Parathyroid adenoma (tissue), 2 donors: ENCODE results near the gene SLC2A13.

ENCODE experiments used
- H2AFZ ChIP-seq: fragments of 300-600 bp; sonication (generic); one replicate; pipeline ENCODE4 v1.7.0; 2017; ENCODE audit warnings: antibody characterized with exemption, mild to moderate bottlenecking
- H3K27ac ChIP-seq: fragments of 300-600 bp; sonication (generic); one replicate; pipeline ENCODE4 v1.7.0; 2017
- H3K27me3 ChIP-seq: fragments of 300-600 bp; sonication (generic); one replicate; pipeline ENCODE4 v1.7.0; 2017; ENCODE audit warnings: low read length; ENCODE audit not compliant: control insufficient read depth, insufficient read depth
- H3K36me3 ChIP-seq: fragments of 300-600 bp; sonication (generic); one replicate; pipeline ENCODE4 v1.7.0; 2017; ENCODE audit warnings: low read length; ENCODE audit not compliant: control insufficient read depth, insufficient read depth
- H3K4me1 ChIP-seq: fragments of 300-600 bp; sonication (generic); one replicate; pipeline ENCODE4 v1.7.0; 2017; ENCODE audit warnings: control low read depth
- H3K4me2 ChIP-seq: fragments of 300-600 bp; sonication (generic); one replicate; pipeline ENCODE4 v1.7.0; 2017; ENCODE audit warnings: low read length
- H3K4me3 ChIP-seq: fragments of 300-600 bp; sonication (generic); one replicate; pipeline ENCODE4 v1.7.0; 2017; ENCODE audit warnings: low read depth, low read length
- H3K79me2 ChIP-seq: fragments of 300-600 bp; sonication (generic); one replicate; pipeline ENCODE4 v1.7.0; 2017; ENCODE audit warnings: control low read depth
- H3K9ac ChIP-seq: fragments of 300-600 bp; sonication (generic); one replicate; pipeline ENCODE4 v1.7.0; 2017; ENCODE audit warnings: mild to moderate bottlenecking
- H3K9me3 ChIP-seq: fragments of 300-600 bp; sonication (generic); one replicate; pipeline ENCODE4 v1.7.0; 2017; ENCODE audit warnings: low read length; ENCODE audit not compliant: control insufficient read depth
- TF ChIP-seq, protein P1 (sequence below): fragments of 300-600 bp; sonication (generic); IDR thresholded peaks from one replicate; pipeline ENCODE4 v1.7.0; 2017; ENCODE audit warnings: antibody characterized with exemption, mild to moderate bottlenecking
- donor health status: primary hyperparathyroidism.

Gene SLC2A13

DNA sequence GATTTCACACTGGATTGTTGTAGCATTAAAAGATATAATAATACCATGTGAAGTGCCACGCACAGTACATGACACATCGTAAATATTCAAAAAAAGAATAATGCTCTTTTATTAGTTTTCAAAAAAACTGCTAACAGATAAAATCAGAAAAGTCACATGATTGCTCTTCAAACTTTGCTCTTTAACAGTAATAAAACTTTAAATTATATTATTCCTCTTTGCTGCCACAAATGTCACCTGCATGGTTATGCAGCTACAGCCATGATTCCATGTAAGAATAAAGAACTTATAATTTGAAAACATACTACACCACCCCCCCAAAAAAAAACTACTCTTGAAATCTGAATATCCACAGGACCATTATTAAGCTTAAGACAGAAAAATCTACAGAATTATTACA, 90.0 kb downstream of the SLC2A13 start:
- no peaks in the 10 kb centered on the region for H3K27me3 ChIP-seq
- H3K36me3 ChIP-seq = no peaks in the 10 kb centered on the region
- no peak overlapping the region for H3K4me2 ChIP-seq
- H3K4me1 ChIP-seq = peaks cover 8% of the 10 kb centered on the region
- H3K9me3 ChIP-seq = no peaks in the 10 kb centered on the region
- no peak overlapping the region for H3K27ac ChIP-seq
- H3K4me3 ChIP-seq = no peak overlapping the region
- no peak overlapping the region for H3K9ac ChIP-seq
- H2AFZ ChIP-seq = no peak overlapping the region
- TF ChIP-seq, protein P1, sequence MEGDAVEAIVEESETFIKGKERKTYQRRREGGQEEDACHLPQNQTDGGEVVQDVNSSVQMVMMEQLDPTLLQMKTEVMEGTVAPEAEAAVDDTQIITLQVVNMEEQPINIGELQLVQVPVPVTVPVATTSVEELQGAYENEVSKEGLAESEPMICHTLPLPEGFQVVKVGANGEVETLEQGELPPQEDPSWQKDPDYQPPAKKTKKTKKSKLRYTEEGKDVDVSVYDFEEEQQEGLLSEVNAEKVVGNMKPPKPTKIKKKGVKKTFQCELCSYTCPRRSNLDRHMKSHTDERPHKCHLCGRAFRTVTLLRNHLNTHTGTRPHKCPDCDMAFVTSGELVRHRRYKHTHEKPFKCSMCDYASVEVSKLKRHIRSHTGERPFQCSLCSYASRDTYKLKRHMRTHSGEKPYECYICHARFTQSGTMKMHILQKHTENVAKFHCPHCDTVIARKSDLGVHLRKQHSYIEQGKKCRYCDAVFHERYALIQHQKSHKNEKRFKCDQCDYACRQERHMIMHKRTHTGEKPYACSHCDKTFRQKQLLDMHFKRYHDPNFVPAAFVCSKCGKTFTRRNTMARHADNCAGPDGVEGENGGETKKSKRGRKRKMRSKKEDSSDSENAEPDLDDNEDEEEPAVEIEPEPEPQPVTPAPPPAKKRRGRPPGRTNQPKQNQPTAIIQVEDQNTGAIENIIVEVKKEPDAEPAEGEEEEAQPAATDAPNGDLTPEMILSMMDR = no peak
- H3K79me2 ChIP-seq = peaks cover 5% of the 10 kb centered on the region

DNA sequence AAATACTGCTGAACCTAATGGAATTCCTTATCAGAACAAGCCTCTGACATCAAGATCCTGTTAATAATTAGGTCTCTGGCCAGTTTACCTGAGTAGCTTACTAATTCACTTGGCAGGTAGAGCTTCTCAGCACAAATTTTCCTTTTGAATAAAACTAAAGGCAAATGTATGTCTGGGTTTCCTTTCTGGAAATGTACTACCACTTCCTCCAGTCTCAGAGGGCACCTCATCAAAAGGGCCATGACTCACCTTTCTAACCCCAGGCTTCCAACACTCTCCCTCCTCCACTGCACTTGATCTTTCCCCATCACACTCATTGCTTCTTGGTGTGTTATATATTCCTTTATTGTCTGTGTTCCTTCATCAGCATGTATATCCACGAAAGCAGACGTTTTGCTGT, 90.5 kb downstream of the SLC2A13 start:
- H3K9ac ChIP-seq = no peak overlapping the region
- peaks cover 8% of the 10 kb centered on the region for H3K4me1 ChIP-seq
- TF ChIP-seq, protein P1 = no peak
- peaks cover 8% of the 10 kb centered on the region for H3K79me2 ChIP-seq
- no peak overlapping the region for H3K4me3 ChIP-seq
- H3K4me2 ChIP-seq = no peak overlapping the region
- no peaks in the 10 kb centered on the region for H3K9me3 ChIP-seq
- no peaks in the 10 kb centered on the region for H3K27me3 ChIP-seq
- H2AFZ ChIP-seq = no peak overlapping the region
- H3K36me3 ChIP-seq = no peaks in the 10 kb centered on the region
- H3K27ac ChIP-seq = no peak overlapping the region

DNA sequence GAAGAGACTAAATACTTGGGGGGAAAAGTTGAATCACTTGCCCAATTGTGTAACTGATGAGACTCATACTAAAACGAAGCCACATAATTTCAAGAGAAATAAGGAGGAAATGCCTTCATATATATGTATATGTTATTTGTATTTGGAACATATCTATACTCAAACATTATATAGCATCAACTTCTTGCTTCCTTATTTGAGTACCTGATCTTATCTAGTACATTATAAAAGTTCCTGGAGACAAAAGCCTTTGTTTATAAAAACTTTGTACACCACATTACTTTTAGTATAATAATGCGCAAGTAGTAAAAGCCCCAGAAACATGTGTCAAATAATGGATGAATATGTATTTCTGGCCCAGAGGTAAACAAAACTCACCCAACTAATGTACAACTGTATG, 92.0 kb downstream of the SLC2A13 start:
- H3K9me3 ChIP-seq = no peaks in the 10 kb centered on the region
- H3K9ac ChIP-seq = no peak overlapping the region
- TF ChIP-seq, protein P1 = no peak
- H3K27me3 ChIP-seq = no peaks in the 10 kb centered on the region
- no peak overlapping the region for H3K4me3 ChIP-seq
- peaks cover 8% of the 10 kb centered on the region for H3K4me1 ChIP-seq
- no peak overlapping the region for H3K27ac ChIP-seq
- H3K79me2 ChIP-seq = peaks cover 10% of the 10 kb centered on the region
- H3K4me2 ChIP-seq = no peak overlapping the region
- H3K36me3 ChIP-seq = no peaks in the 10 kb centered on the region
- H2AFZ ChIP-seq = no peak overlapping the region

DNA sequence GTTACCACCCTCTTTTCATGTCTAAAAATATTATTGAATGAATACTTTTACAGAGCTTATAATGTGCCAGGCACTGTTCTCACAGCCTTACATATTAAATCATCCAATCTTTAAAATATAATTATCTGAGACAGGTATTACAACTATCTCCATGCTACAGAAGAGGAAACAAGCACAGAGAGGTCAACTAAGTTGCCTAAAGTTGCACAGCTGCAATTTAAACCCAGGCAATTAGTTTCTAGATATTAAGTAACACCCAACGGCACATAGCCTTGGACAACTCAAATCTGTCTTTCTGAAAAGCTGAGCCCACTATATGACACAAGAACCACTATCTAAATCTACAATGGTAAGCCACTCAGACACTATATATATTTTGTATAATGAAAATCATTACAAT, 92.6 kb downstream of the SLC2A13 start:
- TF ChIP-seq, protein P1 = no peak
- Histone ChIP-seq H3K79me2 (peaks cover 10% of the 10 kb centered on the region), H3K27me3 (no peaks in the 10 kb centered on the region), H3K4me1 (peaks cover 8% of the 10 kb centered on the region), H3K9ac (no peak overlapping the region), H2AFZ (no peak overlapping the region), H3K4me3 (no peak overlapping the region), H3K27ac (no peak overlapping the region), H3K4me2 (no peak overlapping the region), H3K36me3 (no peaks in the 10 kb centered on the region), H3K9me3 (no peaks in the 10 kb centered on the region)

DNA sequence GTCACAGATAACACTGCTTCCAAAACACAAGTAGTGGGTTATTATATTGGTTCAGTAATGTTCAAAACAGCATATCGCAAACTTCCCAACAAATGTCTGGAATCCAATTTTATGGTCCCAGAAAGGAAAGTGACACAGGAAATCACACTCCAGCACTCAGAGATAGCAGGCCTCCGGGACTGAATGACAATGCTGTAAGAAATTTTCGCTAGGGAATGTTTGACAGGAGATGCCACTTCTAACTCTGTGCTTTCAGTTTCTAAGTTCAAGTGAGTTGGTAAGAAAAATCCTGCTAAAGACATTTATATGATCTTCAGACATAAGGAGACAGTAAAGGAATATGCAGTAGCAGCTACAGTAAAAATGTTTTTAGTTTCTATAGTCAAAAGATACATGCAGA, 93.2 kb downstream of the SLC2A13 start:
- H3K4me1 ChIP-seq = peaks cover 8% of the 10 kb centered on the region
- H3K27me3 ChIP-seq = no peaks in the 10 kb centered on the region
- no peaks in the 10 kb centered on the region for H3K36me3 ChIP-seq
- H3K9me3 ChIP-seq = no peaks in the 10 kb centered on the region
- no peak overlapping the region for H3K4me3 ChIP-seq
- H3K9ac ChIP-seq = no peak overlapping the region
- peaks cover 10% of the 10 kb centered on the region for H3K79me2 ChIP-seq
- no peak overlapping the region for H3K27ac ChIP-seq
- H2AFZ ChIP-seq = no peak overlapping the region
- TF ChIP-seq, protein P1 = no peak
- no peak overlapping the region for H3K4me2 ChIP-seq
